GM20000 (cell line): Measurements from ENCODE around the gene GPR146.
A peak's percentile ranks its signal among the peaks of the same experiment; 100 is the strongest.

ENCODE experiments used
- DNase-seq: peaks from one replicate; pipeline ENCODE4 v3.0.0; 2012; ENCODE audit warnings: low spot score
- CTCF ChIP-seq: IDR thresholded peaks from 2 replicates; pipeline ENCODE4 v1.5.1; 2012; ENCODE audit warnings: mild to moderate bottlenecking, control low read depth; ENCODE audit errors: extremely low read depth, missing control alignments

GPR146 gene

GRCh38 chr7:1105189-1105588 lies 60.8 kb downstream of the GPR146 start:
- peak; percentile 87 for DNase-seq

GRCh38 chr7:1106063-1106792 lies 61.9 kb downstream of the GPR146 start:
- TF ChIP-seq CTCF = no peak
- no peak for DNase-seq

More at GRCh38 chr7:1105189-1105588, 60.8 kb downstream of the GPR146 start:
- no peak for TF ChIP-seq CTCF

- no peak for DNase-seq
- no peak for TF ChIP-seq CTCF
Observed at GRCh38 chr7:1106793-1107421, 62.6 kb downstream of the GPR146 start.

GRCh38 chr7:1108264-1108920 lies 64.0 kb downstream of the GPR146 start:
- no peak for TF ChIP-seq CTCF
- DNase-seq = no peak
